H1 (cell line): ENCODE results near the gene PTPRD.

Experiments
- CTCF ChIP-seq, 3 experiments: IDR thresholded peaks; 1 replicate in 2 of 3; 2 replicates in 1 of 3; pipeline versions ENCODE4 v1.5.1 to v1.6.1; 2011; ENCODE audit warnings: low read length in 3 of 3, mild to moderate bottlenecking in 3 of 3, inconsistent platforms in 2 of 3, low read depth in 1 of 3, moderate library complexity in 1 of 3; ENCODE audit not compliant: insufficient read depth in 1 of 3; ENCODE audit errors: control extremely low read depth in 1 of 3
- TCF12 ChIP-seq: IDR thresholded peaks from 2 replicates; pipeline ENCODE4 v1.6.1; 2011; ENCODE audit warnings: low read depth, mild to moderate bottlenecking, low read length
- YY1 ChIP-seq: IDR thresholded peaks from 2 replicates; pipeline ENCODE4 v1.6.1; 2011; ENCODE audit warnings: low read depth, mild to moderate bottlenecking, low read length

DNA sequence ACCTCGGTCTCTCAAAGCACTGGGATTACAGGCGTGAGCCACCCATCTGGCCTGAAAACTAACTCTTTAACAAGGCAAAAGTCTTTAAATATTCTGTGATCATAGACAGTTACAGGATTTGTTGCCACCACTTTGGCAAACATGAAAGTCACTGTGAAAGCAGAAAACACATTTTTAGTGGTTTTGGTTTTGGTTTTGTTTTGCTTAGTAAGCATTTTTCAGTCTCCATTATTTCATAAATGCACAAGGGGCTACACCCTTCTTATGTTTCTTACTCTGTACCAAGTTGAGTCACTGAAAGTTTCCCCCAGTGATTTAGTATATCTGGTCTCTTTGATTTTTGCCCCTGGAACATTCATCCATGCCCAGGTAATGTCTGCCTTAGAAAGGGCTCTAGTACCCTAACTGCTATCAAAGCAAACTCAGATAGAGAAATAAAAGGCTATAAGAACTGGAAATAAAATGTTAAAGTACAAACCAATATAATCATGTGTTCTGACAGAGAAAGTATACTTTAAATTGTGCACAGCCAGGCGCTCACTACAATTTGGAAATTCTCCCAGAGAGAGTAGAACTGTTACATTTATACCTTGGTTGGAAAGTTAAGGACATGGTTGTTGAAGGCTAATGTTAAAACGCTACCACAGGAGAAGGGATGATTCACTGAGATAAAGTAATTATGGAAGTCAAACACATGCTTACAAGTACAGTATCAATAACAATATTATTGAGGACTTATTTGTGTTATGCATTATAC, 1790.7 kb downstream of the PTPRD start:
- no peak for TF ChIP-seq CTCF (IDR thresholded peaks at IDR 0.05; ENCODE audit: control extremely low read depth in 1 of 3, insufficient read depth in 1 of 3, low read depth in 1 of 3, low read length in 3 of 3)
- no peak for TF ChIP-seq YY1
- no peak for TF ChIP-seq TCF12
